Spleen (tissue), 7 donors: ENCODE results near the gene GABRB1.

Source experiments
- POLR2A ChIP-seq, 3 donors: fragments of 450-650 bp; IDR thresholded peaks; one replicate each; pipeline ENCODE4 v1.5.1; 2017; ENCODE audit warnings: antibody characterized with exemption in 3 of 3, mild to moderate bottlenecking in 1 of 3
- POLR2AphosphoS5 ChIP-seq, 3 donors: sonication (generic); formaldehyde crosslinking; IDR thresholded peaks; one replicate each; pipeline ENCODE4 v1.5.1; 2017; ENCODE audit warnings: antibody characterized with exemption in 3 of 3
- TF ChIP-seq, protein P1 (sequence below), 11 experiments: fragments of 200-600 bp in 7 of 11; fragments of 450-650 bp in 4 of 11; sonication (generic) in 4 of 11; IDR thresholded peaks in 8 of 11; conservative IDR thresholded peaks in 3 of 11; 1 replicate in 7 of 11; 2 replicates in 4 of 11; pipeline versions ENCODE4 v1.4.0 to v1.8.0; 2016 to 2021; ENCODE audit warnings: antibody characterized with exemption in 11 of 11, inconsistent platforms in 4 of 11, mild to moderate bottlenecking in 1 of 11
- donor health status: DM: no; HTN: no; CAD: no; lungs with moderate emphysema.
- donor health status: DM: no; HTN: no; CAD: no.
- donor health status: DM: no; HTN: no; CAD: no.

DNA sequence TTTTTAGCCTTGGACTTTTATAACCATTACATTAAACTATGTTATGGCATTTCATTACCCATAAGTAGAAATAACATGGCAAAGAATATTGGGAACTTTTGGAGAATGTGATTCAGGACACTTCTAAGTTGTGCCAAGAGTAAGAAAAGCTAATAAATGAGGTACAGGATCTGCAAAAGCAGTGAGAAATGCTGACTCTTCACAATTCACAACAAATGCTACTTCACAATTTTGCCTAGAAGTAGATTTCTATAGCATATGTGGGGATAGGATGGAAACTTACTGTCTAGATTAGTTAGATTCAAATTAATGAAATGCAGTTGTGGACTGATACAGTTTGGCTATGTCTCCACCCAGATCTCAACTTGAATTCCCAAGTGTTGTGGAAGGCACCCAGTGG, 258.4 kb downstream of the GABRB1 start:
- no peak for TF ChIP-seq POLR2A (IDR thresholded peaks at IDR 0.05)
- no peak for TF ChIP-seq POLR2AphosphoS5 (IDR thresholded peaks at IDR 0.05)
- TF ChIP-seq, protein P1, sequence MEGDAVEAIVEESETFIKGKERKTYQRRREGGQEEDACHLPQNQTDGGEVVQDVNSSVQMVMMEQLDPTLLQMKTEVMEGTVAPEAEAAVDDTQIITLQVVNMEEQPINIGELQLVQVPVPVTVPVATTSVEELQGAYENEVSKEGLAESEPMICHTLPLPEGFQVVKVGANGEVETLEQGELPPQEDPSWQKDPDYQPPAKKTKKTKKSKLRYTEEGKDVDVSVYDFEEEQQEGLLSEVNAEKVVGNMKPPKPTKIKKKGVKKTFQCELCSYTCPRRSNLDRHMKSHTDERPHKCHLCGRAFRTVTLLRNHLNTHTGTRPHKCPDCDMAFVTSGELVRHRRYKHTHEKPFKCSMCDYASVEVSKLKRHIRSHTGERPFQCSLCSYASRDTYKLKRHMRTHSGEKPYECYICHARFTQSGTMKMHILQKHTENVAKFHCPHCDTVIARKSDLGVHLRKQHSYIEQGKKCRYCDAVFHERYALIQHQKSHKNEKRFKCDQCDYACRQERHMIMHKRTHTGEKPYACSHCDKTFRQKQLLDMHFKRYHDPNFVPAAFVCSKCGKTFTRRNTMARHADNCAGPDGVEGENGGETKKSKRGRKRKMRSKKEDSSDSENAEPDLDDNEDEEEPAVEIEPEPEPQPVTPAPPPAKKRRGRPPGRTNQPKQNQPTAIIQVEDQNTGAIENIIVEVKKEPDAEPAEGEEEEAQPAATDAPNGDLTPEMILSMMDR (IDR thresholded peaks at IDR 0.05 in 8 of 11, conservative IDR thresholded peaks at IDR 0.05 in 3 of 11): no peak
